Measurements from ENCODE around the gene LIME1.

Gene LIME1

DNA sequence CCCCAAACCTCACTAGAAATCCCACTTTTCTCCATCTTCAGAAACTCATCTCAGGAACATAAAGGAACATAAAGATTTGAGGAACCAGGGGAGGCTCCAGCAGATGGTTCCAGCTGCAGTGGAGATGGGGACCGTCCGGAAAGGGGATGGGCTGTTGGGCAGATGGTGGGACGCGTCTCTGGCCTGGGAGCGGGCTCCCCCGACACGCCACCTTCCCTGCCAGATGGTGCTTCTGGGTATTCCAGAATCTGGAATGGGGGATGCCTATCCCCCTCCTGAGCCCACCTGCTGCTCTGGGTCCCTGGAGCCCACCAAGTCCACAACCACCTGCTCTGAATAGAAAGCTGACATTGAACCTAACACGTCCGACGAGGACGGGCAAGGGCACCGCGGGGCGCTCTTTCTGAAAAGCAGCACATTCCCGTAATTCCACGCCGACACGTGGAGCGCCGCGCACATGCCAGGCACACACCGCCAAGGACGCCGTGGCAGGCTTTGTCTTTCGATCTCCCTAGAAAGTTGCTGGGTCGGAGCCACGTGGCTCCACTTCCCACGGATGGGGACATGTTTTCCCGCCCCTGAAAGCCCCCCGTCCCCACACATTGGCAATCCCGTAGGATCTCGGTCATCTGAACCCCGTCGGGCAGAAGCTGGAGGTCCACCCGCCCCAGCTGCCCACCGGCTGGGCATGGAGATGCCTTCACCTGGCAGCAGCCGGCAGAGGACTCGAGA lies 30.4 kb downstream of the LIME1 start:
- no peaks in the 10 kb centered on the region for H3K9me3 ChIP-seq (replicated peaks; ENCODE audit: low read length)
- no peaks in the 10 kb centered on the region for H3K4me1 ChIP-seq (ENCODE audit: control insufficient read depth, insufficient read depth, low read length)
- H3K27me3 ChIP-seq (ENCODE audit: control insufficient read depth, insufficient read depth, low read length) = peaks cover 19% of the 10 kb centered on the region
- no peak overlapping the region for H3K4me2 ChIP-seq (ENCODE audit: low read length)
- H3K9ac ChIP-seq (ENCODE audit: low read depth, low read length) = no peak overlapping the region
- H3K36me3 ChIP-seq (ENCODE audit: insufficient read depth, low read length) = no peaks in the 10 kb centered on the region
- no peak overlapping the region for H3K4me3 ChIP-seq (ENCODE audit: low read length)

DNA sequence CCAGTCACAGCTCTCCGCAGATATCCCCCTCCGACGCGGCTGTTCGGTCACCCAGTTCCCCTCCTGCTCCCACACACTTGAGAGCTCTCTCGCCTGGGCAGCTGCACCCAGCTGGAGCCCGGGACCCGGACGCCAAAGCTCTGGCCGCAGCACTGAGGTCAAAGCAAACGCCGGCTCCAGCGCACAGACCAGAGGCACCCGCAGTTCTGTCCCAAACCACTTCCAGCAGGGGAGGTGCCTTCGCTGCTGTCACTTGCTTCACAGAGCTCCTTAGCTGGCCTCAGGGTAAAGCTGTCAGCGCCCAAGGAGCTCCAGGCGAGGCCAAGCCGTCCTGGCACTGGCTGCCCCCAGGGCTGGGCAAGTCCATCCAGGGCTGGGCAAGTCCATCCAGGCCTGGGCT lies 31.0 kb downstream of the LIME1 start:
- no peak overlapping the region for H3K4me2 ChIP-seq (ENCODE audit: low read length)
- no peaks in the 10 kb centered on the region for H3K4me1 ChIP-seq (ENCODE audit: control insufficient read depth, insufficient read depth, low read length)
- no peaks in the 10 kb centered on the region for H3K9me3 ChIP-seq (replicated peaks; ENCODE audit: low read length)
- no peaks in the 10 kb centered on the region for H3K36me3 ChIP-seq (ENCODE audit: insufficient read depth, low read length)
- H3K4me3 ChIP-seq (ENCODE audit: low read length) = no peak overlapping the region
- H3K9ac ChIP-seq (ENCODE audit: low read depth, low read length) = no peak overlapping the region
- H3K27me3 ChIP-seq (ENCODE audit: control insufficient read depth, insufficient read depth, low read length) = peaks cover 19% of the 10 kb centered on the region

DNA sequence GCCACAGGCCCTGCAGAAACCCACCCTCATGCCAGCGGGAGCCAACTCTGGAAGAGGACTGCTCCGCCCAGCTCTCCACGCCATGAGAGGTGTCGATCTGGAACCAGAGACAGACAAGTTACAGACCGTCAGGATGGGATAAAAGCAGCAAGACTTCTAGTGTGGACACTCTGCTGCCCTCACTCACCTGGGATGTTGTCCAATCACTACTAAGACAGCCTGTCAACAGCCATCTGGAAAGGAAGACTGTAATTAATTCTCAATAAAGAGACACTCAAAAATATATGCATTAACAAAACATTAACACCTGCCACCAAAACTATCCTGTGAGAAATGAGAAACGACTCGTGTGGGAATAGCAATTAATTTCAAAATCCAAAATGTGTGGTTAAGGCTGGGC lies 31.4 kb downstream of the LIME1 start:
- Histone ChIP-seq H3K9ac (ENCODE audit: low read depth, low read length) (no peak overlapping the region), H3K9me3 (replicated peaks; ENCODE audit: low read length) (no peaks in the 10 kb centered on the region), H3K27me3 (ENCODE audit: control insufficient read depth, insufficient read depth, low read length) (peaks cover 19% of the 10 kb centered on the region), H3K36me3 (ENCODE audit: insufficient read depth, low read length) (no peaks in the 10 kb centered on the region), H3K4me3 (ENCODE audit: low read length) (no peak overlapping the region), H3K4me2 (ENCODE audit: low read length) (no peak overlapping the region), H3K4me1 (ENCODE audit: control insufficient read depth, insufficient read depth, low read length) (no peaks in the 10 kb centered on the region)

DNA sequence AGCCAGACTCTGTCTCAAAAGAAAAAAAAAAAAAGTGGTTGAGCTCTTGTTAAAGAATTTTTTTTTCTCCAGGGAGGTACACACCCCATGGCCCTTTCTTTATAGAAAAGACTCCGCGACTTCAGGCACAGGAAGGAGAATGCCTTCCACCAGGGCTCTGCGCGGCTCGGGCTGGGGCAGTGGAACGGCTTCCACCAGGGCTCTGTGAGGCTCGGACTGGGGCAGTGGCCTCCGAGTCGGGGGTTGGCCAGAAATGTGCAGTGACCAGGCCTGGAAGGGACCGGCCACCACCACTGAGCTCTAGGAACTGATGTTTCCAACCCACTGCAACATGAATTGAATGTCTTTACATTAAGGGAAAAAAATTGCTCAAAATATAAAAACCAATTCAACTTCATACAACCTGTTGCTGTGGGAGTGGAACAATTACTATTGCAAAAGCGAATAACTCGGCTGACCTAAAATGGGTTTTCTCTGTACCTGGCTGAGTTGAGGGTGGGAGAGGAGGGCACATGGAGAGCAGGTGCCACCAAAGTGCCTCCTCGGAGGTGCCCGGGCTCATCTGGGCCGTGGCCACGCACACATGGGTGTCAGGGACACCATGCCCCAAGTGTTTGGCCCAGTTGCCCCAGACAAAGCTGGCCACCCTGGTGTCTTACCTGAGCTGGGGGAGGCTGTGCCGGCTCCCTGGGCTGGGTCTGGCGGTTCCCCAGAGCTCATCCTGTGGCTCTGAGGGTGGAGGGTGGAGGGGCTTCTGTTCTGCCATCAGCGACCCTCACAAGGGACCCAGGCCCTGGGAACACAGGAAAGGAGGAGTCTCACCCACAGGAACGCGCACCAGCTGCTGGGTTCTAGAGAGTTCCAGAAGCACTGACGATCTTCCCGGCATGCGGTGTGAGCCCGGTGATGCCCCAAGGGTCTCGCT lies 32.4 kb downstream of the LIME1 start:
- H3K4me3 ChIP-seq (ENCODE audit: low read length) = no peak overlapping the region
- no peak overlapping the region for H3K4me2 ChIP-seq (ENCODE audit: low read length)
- H3K9me3 ChIP-seq (replicated peaks; ENCODE audit: low read length) = no peaks in the 10 kb centered on the region
- no peak overlapping the region for H3K9ac ChIP-seq (ENCODE audit: low read depth, low read length)
- H3K36me3 ChIP-seq (ENCODE audit: insufficient read depth, low read length) = no peaks in the 10 kb centered on the region
- H3K27me3 ChIP-seq (ENCODE audit: control insufficient read depth, insufficient read depth, low read length) = peaks cover 19% of the 10 kb centered on the region
- H3K4me1 ChIP-seq (ENCODE audit: control insufficient read depth, insufficient read depth, low read length) = no peaks in the 10 kb centered on the region

DNA sequence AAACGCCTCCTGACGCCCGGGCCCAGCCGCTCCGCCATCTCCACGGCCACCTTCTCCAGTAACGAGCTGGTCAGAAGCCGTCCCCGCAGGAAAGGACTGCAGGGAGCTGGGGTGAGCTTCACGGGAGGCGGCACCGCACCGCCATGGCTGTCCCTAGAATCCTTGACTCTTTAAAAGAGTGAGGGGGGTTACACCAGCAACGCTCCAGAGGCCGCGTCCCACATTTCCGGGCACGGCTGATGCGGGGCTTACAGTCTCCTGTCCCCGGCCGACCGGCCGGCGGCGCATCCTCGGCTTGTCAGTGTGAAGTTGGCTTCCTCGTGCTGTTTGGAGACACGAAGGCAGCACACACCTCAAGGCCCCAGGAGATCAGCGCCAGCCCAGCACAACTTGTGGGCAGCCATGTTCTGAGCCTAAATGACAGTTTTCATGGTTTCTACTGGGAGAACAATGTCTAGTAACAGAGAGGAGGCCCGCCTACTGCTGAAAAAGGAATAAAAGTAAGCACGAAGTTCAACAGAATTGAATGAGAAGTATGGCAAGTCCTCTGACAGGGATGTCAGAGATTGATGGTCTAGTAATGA lies 33.5 kb downstream of the LIME1 start:
- Histone ChIP-seq H3K4me1 (ENCODE audit: control insufficient read depth, insufficient read depth, low read length) (peaks cover 7% of the 10 kb centered on the region), H3K9me3 (replicated peaks; ENCODE audit: low read length) (no peaks in the 10 kb centered on the region), H3K4me3 (ENCODE audit: low read length) (no peak overlapping the region), H3K36me3 (ENCODE audit: insufficient read depth, low read length) (no peaks in the 10 kb centered on the region), H3K4me2 (ENCODE audit: low read length) (no peak overlapping the region), H3K9ac (ENCODE audit: low read depth, low read length) (no peak overlapping the region), H3K27me3 (ENCODE audit: control insufficient read depth, insufficient read depth, low read length) (peaks cover 19% of the 10 kb centered on the region)

DNA sequence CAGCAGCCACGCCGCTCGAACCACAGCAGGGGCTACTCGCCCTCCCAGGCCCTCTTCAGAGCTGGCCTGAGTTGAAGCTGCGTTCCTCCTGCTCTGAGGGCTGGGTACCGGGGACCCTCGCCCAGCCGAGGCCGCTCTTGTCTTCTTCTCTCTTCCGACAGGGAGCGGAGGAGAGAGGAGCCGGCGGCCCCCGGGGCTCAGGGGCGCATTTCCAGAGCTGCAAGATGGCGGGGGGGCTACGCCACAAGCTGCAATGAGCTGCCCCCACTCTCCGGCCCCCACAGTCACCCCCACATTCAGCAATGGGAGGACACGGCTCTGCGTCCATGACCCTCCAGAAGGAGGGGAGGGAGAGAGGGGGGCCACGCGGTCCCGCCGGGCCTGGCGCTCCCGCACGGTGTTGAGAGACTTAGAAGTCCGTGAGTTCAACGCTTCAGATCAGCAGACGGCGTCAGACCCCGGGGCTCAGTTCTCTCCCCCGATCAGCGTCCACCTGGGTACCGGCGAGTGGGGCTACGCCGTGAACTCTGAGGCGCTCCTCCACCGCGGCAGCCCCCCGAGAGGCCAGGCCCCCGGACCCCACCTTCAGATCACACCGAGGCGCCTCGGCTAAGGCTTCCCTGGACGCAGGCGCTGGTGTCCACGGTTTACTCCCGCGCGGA lies 34.7 kb downstream of the LIME1 start:
- H3K9ac ChIP-seq (ENCODE audit: low read depth, low read length) = no peak overlapping the region
- no peaks in the 10 kb centered on the region for H3K36me3 ChIP-seq (ENCODE audit: insufficient read depth, low read length)
- peaks cover 7% of the 10 kb centered on the region for H3K4me1 ChIP-seq (ENCODE audit: control insufficient read depth, insufficient read depth, low read length)
- no peaks in the 10 kb centered on the region for H3K9me3 ChIP-seq (replicated peaks; ENCODE audit: low read length)
- H3K27me3 ChIP-seq (ENCODE audit: control insufficient read depth, insufficient read depth, low read length) = peaks cover 19% of the 10 kb centered on the region
- H3K4me3 ChIP-seq (ENCODE audit: low read length) = no peak overlapping the region
- no peak overlapping the region for H3K4me2 ChIP-seq (ENCODE audit: low read length)

DNA sequence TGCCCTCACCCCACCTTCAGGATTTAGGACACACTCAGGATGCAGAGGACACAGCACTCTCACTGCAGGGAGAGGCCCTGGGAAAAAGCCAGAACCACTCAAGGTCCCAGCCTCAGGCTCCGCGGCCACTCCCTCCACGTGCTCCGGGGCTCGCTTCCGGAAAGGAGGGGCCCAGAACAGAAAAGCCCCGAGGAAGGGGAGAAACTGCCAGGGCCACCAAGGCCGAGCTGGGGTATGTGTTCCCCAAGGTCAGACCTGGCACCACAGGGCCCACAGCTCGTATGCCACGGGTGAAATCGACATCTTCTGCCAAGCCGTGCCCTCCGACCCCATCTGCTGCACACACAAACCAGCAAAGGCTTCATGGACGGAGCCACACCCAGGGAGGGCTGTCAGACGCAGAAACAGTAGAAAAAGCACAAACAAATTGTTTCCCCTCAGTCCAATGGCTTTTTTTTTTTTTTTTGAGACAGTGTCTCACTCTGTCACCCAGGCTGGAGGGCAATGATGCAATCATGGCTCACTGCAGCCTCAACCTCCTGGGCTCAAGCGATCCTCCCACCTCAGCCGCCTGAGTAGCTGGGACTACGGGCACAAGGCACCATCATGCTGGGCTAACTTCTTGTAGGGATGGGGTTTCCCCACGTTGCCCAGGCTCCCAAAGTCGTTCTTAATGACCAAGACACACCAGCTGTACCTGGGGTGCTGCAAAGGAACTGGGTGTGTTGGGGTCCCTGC lies 36.5 kb downstream of the LIME1 start:
- Histone ChIP-seq H3K36me3 (ENCODE audit: insufficient read depth, low read length) (no peaks in the 10 kb centered on the region), H3K9me3 (replicated peaks; ENCODE audit: low read length) (no peaks in the 10 kb centered on the region), H3K4me3 (ENCODE audit: low read length) (no peak overlapping the region), H3K27me3 (ENCODE audit: control insufficient read depth, insufficient read depth, low read length) (peaks cover 2% of the 10 kb centered on the region), H3K4me2 (ENCODE audit: low read length) (no peak overlapping the region), H3K4me1 (ENCODE audit: control insufficient read depth, insufficient read depth, low read length) (peaks cover 7% of the 10 kb centered on the region), H3K9ac (ENCODE audit: low read depth, low read length) (no peak overlapping the region)

DNA sequence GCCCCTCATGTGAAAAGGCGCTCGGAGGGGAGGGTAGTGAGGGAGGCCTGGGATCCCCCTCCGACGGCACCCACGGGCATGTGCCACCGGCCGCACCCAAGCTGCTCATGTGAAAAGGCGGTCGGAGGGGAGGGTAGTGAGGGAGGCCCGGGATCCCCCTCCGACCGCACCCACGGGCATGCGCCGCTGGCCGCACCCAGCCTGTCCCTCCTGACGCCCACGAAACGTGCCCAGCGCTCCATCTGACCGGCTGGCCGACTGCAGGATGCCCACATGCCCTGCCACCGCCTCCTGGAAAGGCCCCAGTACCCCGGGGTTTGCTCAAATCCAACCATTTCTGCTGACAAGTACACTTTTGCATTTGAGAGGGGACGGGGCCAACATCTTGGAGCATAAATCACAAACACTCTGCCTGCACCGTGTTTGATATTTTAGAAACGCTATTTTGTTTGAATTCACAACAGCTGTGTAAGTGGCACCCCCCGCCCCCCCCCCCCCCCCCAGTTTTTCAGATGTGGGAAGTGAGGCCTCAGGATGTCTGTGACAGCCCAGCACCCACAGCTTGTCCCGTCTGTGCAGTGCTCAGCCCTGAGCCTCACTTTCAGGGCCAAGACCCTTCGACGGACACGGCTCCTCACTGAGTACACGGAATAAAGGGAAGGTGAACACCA lies 37.2 kb downstream of the LIME1 start:
- Histone ChIP-seq H3K4me3 (ENCODE audit: low read length) (no peak overlapping the region), H3K4me1 (ENCODE audit: control insufficient read depth, insufficient read depth, low read length) (peaks cover 7% of the 10 kb centered on the region), H3K9ac (ENCODE audit: low read depth, low read length) (no peak overlapping the region)

DNA sequence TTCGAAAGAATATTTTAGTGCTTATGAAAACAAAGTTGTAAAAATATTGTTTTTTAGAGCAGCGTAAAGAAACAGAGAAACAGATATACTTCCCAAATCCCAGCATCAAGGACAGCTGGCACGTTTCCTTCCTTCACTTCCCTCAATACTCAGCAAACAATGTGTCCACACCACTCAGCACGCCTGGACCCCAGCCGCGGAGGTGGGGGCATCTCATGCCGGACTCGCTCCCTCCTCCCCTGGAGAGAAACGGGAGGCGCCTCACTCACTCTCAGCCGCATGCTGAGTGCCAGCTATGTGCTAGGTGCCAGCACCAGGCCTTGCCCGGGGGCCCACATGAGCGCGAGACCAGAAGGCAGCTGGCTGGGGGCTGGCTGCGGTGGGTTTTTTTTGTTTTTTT lies 37.8 kb downstream of the LIME1 start:
- no peaks in the 10 kb centered on the region for H3K36me3 ChIP-seq (ENCODE audit: insufficient read depth, low read length)

More for the DNA sequence above, 37.2 kb downstream of the LIME1 start:
- H3K9me3 ChIP-seq (replicated peaks; ENCODE audit: low read length) = no peaks in the 10 kb centered on the region
- no peaks in the 10 kb centered on the region for H3K36me3 ChIP-seq (ENCODE audit: insufficient read depth, low read length)
- no peaks in the 10 kb centered on the region for H3K27me3 ChIP-seq (ENCODE audit: control insufficient read depth, insufficient read depth, low read length)
- no peak overlapping the region for H3K4me2 ChIP-seq (ENCODE audit: low read length)

DNA sequence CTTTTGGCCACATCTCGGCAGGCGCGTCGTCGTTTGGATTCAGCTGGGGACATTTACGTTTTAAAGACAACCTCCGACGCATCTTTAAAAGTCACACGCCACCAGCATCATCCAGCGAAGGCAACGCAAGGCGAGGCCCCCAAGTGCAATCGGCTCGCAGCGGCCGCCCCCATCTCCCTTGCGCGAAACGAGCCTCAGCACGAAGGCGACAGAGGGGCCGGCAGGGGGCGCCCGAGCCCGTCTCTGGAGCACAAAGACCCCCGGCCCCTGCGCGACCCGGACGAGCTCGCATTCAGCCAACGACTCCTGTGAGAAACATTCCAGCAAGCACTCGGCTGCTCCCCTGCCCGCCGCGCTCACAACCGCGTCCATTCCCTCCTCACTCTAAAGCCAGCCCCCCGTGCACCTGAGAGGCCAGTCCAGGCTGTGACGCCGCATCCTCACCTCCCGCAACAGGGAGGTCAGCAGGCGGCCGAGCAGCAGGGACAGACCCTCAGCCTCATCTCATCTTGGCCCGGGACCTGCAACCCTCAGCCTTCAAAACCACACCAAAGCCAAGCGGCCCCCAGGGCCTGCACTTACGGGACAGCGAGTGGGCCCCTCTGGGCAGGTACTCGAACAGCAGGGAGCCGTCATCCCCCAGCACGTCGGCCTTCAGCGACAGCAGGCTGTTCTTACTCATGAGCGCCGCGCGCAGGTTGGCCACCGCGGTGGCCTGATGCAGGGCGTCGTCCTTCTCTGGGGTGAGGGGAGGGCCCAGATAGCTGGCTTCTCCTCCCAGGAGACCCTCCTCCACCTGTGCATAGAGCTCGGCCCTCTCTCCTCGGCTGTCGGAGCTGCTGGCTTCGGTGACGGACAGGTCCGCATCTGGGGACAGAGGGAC lies 38.9 kb downstream of the LIME1 start:
- Histone ChIP-seq H3K4me2 (ENCODE audit: low read length) (peak overlapping the region; percentile 74), H3K9ac (ENCODE audit: low read depth, low read length) (no peak overlapping the region), H3K9me3 (replicated peaks; ENCODE audit: low read length) (no peaks in the 10 kb centered on the region), H3K4me3 (ENCODE audit: low read length) (peak overlapping the region; percentile 47), H3K27me3 (ENCODE audit: control insufficient read depth, insufficient read depth, low read length) (no peaks in the 10 kb centered on the region), H3K4me1 (ENCODE audit: control insufficient read depth, insufficient read depth, low read length) (peaks cover 7% of the 10 kb centered on the region), H3K36me3 (ENCODE audit: insufficient read depth, low read length) (no peaks in the 10 kb centered on the region)

More for the DNA sequence above, 37.8 kb downstream of the LIME1 start:
- Histone ChIP-seq H3K4me2 (ENCODE audit: low read length) (peak overlapping the region; percentile 28), H3K4me3 (ENCODE audit: low read length) (no peak overlapping the region), H3K27me3 (ENCODE audit: control insufficient read depth, insufficient read depth, low read length) (no peaks in the 10 kb centered on the region), H3K9ac (ENCODE audit: low read depth, low read length) (no peak overlapping the region), H3K4me1 (ENCODE audit: control insufficient read depth, insufficient read depth, low read length) (peaks cover 7% of the 10 kb centered on the region), H3K9me3 (replicated peaks; ENCODE audit: low read length) (no peaks in the 10 kb centered on the region)
